Stimulated activated CD4-positive, alpha-beta T cell treated with anti-CD3 and anti-CD28 coated beads, Interleukin-4, amount 100 ng/mL, for 48 hours (primary cell): Measurements from ENCODE around the gene MAD1L1.

Experiments used
- DNase-seq, 2 donors: peaks; one replicate each; pipeline ENCODE4 v3.0.0-alpha.2; 2020; ENCODE audit warnings: low read depth in 2 of 2

The MAD1L1 gene

DNA sequence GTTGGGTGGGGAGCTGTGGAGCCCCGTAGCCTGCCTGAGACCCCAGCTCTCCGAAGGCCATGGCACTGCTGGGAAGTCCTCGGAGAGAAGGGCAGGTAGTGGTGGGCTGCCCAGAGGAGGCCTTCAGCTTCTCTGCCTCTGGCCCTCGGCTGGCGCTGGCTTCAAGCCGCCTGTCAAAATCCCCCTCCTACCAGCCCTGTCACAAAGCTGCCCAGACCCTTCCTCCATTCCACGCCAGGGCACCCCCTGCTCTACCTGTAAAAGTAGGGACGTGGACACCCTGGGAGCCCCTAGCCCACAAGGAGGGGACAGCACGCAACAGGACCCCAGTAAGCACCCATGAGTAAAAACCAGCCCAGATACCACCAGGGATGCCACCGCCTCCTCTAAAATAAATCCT lies 31.6 kb downstream of the MAD1L1 start:
- DNase-seq: no peak

DNA sequence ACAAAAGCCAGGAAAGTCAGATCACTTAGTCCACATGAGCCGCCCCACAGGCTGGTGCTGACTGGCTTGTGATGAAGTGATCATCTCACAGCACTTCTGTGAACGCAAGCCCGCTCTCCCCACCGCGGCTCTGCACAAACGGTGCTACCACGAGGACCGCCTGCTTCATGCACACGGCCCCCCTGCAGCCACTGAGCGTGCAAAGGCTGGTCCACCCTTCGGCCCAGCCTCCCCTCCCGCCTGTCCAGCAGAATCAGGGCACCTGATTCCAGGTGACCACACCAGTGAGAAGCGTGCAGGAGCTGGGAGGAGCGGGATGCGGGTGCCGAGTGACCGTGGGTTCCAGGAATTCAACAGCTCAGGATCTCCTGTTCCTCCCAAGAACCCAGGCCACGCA lies 32.2 kb downstream of the MAD1L1 start:
- DNase-seq: no peak

DNA sequence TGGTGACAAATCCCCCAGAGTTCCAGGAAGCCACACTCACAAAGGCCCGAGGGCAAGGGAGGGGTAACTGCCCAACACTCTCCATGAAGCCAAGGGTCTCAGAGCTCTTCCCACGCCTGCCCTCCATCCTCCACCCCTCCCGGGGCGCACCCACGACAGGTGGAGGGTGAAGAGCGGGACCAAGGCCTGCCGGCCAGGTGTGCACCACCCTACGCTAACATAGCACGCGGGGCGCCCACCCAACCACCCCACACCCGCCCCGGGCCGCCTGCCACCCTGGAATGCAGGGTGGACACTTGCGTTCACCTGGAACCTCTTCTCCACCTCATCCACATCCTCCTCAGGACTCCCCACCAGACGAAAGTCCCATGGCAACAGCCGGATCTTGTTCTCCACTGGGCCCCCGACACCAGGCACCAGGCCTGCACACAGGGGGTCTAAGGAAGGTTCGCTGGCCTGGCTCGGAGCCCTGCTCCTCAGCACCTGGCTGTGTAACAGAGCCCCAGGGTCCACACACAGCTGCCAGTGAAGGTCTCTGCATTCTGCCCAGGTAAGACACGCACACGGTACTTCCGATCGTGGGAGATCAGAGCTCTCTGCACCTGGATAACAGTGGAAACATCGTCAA lies 32.7 kb downstream of the MAD1L1 start:
- no peak for DNase-seq

DNA sequence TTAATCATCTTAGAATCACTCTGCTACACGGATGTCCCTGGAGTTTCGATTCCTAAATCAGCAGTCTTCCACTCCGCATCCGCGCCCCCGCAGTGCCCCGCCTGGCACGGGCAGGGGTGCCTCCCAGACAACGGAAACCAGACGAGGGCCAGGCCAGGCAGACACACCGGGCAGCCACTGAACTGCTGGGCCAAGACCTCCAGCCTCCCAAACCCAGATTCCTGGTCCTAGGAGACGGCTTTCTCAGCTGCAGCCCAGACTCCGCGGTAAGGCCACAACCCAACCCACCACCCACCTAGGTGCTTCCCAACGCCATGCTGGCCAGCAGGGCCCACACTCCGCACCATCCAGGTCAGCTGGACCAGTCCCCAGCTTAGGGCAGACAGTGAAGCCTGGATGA lies 33.2 kb downstream of the MAD1L1 start:
- DNase-seq: no peak

DNA sequence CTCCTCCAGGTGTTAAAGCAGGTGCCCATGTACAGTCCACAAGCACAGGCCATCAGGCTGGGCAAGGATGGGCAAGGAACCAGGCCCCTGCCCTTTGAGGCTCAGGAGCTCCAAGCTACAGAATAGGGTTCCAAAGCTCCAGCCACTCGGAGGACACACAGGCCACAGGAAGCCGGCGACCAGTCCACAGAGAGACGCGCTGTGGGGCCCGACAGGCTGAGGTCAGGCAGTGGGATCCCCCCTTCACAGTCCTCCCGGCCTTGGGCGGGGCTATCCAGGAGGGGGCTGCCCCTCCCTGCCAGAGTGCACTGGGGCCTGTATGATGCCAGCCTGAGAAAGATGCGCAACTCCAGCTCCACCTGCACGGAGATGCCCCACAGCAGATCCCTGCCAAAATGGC lies 34.0 kb downstream of the MAD1L1 start:
- no peak for DNase-seq

DNA sequence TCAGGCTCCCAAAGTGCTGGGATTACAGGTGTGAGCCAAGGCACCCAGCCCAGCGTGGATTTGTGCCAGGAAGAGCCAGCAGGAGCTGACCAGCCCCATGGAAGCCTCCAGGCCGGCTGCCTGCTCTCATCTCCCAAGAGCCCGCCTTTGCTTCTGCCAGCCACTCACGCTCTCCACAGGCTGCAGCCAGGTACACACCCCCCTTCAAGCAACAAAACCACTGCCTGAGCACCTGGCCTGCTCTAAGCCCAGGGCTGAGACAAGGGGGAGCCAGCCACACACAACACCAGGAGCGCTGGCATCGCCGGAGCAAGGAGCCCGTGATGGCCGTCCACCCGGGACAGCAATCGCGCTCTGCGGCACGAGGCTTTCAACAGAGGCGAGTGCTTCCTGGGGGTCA lies 34.5 kb downstream of the MAD1L1 start:
- DNase-seq: no peak

DNA sequence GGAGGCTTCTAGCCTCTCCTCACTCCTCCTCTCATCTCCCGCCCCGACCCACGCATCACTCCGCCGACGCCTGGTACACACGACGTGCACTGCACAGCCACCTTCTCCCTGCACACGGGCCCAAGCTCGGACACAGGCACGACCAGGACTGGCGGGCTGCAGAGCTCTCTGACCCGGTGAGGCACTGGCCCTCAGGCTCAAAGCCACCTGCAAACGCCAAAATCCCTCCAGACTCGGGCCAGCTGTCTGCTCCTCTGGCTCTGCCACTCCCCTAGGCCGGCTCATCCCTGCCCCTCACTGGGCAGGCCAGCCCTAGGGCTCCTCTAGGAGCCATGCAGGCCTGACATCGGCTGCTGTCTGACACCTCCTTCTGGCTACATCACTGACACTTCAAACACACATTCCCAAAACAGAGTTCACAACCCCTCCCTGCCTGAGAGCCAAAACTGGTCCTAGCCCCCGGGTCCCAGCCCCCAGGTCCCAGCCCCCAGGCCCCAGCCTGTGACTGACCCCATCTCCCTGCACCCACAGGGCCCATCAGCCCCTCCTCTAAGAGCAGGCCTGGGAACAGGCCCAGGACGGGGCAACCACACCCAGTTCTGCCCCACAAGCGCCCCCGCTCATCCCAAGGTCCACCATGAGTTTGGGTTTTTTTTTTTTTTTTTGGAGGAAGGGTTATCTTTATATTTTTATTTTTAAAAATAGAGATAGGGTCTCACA lies 35.1 kb downstream of the MAD1L1 start:
- no peak for DNase-seq

DNA sequence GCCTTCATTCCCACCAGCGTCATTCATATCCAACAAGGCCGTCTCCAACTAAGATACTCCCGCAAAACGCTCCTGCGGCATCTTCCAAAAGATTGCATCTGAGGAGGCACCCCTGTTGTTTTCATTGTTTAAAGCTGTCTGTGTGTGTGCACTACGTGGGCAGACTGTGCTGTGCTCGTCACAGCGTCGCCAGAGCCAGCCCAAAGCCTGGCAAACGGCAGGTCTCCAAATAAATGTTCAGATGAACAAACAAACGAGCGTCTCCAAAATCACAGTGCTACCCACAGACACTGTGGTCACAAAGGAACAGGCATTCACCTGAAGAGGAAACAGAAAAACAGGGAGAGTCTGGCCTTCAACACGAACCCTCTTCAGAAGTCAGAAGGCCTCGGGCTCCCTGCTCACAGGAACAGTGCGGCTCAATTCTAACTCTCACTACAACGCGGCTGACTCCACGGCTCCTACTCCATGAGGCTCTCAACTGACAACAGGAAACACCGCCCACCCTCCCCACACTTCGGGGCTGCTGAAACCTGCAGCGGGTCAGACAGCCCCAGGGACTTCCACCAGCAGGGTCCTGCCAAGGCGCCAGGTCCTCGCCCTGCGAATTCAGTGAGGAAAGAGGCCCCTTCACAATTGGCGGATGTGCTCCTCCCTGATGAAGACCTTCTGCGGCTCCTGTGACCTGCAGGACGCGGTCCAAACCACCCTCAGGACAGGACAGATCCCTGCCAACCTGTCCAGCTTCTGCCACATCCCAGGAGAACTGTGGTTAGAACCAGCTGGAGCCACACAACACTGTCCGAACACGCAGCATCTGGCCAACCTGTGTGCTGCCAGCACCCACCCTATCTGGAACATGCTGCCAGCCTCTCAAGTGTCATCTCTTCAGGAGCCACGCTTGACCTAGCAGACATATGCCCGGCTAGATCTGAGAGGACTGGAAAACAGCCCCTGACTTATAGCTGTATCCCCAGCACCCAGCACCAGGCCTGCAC lies 36.1 kb downstream of the MAD1L1 start:
- no peak for DNase-seq

DNA sequence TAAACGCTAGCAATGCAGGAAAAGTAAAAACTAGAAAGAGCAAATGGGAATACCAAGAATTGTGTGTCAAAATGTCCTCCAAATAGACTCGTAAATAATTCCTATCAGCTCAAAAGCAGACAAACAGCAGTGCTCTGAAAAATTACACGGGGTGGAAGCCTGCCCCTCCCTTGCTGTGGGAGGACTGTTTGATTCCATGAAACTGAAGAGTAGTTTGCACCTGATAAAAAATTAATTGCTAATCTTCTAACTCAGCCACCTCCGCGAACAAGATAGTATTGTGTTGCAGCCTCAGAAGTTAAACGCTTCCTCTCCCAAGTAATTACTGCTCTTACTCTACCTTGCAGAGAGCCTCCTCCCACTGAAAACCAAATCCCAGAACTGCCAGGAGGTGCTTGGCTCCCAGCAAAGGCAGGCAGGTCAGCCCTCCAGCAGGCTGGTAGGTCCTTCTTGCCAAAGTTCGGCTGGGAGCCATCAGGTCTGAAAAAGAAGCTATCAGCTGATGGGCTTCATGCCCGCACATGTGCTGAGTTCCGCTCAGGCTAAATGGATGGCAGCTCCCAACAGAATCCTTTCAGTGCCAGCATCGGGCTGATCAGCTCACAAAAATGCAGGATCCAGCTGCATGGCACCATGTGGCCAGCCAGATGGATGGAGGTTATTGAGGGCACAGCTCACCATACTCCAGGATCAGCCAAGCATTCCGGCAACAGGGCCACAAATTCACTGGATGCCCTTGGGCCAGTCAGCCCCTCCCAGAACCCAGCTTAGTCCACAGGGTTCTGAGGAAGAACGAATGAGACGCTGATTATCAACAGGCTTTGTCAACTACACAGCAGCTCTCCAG lies 37.1 kb downstream of the MAD1L1 start:
- DNase-seq: no peak

DNA sequence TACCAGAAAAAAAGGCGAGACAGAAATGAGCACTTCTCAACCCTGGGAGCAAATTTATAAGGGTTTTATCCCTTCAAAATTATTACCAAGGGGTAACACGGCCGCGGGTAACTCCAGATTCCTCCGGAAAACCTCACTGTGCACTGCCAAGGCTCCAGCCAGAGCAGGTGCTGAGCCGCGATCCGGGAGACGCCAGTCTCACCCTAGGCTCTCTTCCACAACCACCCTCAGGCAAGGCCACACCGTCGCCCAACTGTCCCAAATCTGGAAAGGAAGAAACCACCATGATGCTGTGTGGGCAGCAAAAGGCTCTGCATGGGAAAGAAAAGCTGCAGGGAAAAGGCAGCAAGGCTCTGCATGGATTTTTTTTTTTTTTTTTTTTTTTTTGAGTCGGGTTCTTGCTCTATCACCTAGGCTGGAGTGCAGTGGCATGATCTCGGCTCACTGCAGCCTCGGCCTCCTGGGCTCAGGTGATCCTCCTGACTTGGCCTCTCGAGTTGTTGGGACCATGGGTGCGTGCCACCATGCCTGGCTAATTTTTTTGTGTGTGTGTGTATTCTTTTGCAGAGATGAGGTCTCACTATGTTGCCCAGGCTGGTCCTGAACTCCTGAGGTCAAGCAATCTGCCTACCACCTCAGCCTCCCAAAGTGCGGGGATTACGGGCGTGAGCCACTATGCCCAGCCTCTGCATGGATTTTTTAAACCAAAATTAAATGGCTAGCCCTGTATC lies 39.0 kb downstream of the MAD1L1 start:
- DNase-seq: no peak

DNA sequence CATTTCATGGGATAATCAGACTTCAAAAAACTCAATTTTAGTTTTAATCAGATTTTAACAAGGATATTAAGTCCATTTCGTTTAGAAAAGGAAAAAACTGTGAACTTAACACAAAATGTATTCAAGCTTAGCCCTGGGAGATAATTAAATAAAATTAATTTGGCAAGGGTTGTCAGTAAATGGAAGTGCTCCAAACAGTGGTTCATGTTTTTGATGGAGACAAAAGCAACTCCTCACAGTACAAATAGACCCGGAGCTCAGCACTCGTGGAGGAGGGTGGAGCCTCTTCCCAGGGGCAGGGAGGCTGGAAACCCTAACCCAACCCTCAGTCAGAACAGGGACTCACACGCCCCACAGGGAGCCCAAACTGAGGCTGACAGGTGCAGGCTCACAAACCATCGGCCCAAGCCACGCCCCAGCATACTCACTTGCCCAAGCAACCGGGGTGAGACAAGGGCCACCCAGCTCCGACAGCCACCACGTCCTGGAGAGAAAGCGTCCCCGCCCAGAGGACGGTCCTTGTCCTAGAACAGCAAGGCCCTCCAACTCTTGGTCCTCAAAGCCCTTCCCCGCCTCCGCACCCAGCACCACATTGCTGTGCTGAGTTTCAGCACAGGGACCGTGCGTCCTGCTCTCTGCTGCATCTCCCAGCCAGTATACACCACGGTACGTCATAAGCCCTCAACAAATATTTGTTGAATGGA lies 39.8 kb downstream of the MAD1L1 start:
- no peak for DNase-seq

DNA sequence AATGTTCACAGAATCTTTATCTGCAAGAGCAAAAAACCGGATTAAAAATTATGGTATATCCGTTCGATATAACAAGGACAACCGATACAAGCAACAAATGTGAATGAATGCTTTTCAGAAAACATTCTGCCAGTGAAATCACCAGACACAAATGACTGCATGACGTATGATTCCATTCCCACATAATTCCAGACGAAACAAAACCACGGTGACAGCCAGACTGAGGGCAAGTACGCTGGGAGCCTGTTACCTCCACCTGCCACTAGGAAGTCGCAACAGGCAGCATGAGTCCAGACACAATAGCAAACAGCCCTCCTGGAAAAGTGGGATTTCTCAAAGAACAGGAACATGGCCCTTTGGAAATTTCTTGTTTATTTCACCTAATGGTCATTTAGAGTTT lies 41.7 kb downstream of the MAD1L1 start:
- DNase-seq: no peak

DNA sequence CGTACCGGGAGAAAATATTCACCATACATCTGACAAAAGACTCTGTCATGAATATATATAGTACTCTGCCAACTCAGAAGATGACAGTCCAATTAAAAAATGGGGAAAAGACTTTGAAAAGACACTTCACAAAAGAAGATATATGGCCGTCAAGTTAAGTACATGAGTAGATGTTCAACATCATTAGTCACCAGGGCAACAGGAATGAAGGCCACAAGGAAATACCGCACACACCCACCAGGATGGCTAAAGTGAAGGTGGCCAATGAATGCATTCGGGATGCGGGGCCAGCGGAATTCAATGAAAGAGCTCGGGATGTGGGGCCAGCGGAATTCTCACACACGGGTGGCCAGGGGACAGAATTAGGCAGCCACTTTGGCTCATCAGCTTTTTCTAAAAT lies 42.2 kb downstream of the MAD1L1 start:
- no peak for DNase-seq

DNA sequence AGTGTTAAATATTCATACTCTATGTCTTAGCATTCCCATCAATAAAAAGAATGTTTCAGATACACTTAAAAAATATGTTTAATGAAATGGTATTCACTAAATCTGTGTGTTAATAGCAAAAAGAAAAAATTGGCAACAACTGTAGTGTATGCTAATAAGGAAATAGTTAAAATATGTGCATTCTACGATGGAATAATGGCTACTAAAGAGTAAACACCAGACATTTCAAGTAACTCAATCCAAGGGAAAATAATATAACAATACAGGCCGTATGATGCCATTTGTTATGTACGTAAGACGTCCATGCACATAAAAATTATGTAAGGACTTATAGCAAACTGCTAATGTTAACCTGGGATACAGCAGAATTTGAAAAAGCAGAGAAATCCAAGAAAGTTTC lies 46.6 kb downstream of the MAD1L1 start:
- no peak for DNase-seq

DNA sequence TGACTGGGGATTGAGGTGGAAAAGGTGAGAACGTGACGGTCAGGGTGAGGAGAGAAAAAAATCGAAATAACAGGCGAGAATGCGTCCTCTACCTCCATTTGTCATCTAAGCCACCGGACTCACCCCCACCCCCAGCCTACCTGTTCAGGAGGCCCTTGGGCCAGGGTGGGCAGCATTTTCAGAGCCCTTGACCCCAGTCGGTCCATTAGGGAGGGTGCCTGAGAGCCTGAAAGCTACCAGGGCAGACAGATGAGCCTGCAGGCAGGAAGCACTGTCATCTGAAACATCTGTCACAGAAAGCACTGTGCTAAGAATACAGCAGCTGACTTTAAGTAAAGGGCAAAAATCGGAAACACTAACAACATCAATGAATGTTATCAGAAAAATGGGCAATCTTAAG lies 47.0 kb downstream of the MAD1L1 start:
- DNase-seq: no peak

DNA sequence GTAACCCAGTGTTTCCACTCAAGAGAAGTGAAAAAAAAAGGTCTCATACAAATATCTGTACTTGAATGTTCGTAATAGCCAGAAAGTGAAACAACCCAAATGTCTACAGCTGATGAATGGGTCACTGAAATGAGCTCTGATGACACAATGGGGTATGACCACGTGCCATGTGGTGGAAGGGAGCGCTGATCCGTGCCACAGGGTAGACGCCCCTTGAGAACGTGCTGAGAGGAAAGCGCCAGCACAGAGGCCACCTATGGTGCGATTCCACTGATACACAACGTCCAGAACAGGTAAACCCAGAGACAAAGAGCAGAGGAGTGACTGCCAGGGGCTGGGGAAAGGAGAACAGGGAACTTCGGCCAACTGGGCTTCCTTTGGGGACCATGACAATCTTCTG lies 50.3 kb downstream of the MAD1L1 start:
- no peak for DNase-seq

DNA sequence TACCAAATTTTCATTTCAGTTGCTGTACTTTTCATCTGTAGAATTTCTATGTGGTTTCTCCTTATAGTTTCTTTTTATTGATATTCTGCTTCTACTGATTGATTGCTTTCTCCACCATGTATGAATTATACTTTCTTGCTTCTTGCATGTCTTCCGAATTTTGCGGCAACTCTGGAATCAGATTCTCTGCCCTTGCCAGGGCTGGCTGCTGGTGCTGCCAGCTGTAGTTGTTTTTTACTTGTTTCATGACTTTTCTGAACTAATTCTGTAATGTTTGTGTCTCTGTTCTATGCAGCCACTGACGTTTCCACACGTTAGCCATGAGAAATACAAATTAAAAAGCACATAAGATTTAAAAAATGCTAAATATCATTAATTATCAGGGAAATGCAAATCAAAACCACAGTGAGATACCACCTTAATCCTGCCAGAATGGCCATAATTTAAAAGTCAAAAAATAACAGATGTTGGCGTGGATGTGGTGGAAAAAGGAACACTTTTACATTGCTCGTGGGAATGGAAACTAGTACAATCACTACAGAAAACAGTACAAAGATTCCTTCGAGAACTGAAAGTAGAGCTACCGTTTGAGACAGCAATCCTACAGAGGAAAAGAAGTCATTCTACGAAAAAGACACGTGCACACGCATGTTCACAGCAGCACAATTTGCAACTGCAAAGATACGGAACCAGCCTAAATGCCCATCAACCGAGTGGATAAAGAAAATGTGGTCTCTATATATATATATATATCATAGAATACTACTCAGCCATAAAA lies 51.5 kb downstream of the MAD1L1 start:
- no peak for DNase-seq

DNA sequence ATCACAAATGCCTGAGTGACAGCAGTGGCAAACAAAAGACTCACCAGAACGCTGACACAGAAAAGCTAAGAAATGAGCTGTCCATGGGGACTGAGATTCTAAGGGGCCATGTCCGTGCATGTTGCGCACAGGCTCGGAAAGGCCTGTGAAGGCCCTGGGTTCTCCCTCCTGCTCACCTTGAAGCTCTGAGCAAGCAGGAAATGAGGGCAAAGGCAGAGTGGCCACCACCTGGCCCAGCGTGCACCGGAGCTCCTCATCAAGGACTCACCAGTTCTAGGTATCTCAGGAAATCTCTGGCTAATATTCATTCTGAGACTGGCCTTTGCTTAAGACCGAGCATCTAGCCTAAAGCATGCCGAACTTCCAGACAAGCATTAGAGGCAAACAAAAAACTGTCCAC lies 52.7 kb downstream of the MAD1L1 start:
- DNase-seq: no peak

DNA sequence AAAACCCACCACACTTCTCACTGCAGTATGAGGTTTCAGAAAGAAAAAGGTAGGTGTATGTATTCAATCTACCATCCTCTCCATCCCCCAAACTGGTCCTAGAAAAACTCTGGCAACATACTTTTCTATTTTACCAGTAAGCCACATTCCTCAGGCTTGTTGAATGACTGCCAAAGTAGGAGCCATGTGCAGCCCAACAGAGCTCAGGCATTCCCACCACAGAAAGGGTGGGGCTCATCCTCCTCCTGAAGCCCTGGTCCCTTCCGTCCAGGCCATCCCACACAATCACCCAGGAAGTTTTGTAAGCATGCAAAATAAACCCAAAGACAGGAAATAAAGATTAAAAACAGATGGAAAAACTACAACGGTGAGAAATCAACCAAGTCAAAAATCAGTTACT lies 57.2 kb downstream of the MAD1L1 start:
- DNase-seq: no peak

DNA sequence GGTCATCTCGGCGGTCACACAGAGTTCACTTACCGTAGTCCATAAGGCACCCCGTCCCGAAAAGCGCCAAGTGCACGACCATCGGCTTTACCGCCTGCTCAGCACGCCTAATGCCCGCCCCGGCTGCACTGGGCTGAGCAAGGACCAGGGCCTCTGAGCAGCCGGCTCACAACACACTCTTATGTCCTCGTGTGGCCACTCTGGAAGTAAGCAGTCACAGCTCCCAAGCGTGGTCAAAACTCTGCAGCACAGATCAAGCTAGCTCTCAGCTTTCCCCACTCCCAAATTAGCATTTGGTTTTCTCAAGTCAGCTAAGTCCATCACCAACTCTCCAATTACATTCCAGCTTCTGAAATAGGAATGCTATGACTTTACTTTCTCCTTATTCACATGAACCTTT lies 57.7 kb downstream of the MAD1L1 start:
- no peak for DNase-seq
